Measurements from ENCODE around the gene ZNF407.
A peak's percentile ranks its signal among the peaks of the same experiment; 100 is the strongest.
"Not testable (repeated sequence)": the region's sequence is repeated elsewhere in the genome, so short reads cannot be mapped to it uniquely, and the experiment has no call there.

Gene ZNF407

GRCh38 chr18:74597662-74598349 is at the start of gene ZNF407:
ZNF407 (plus strand) TSS chr18:74597870; CDS start chr18:74631020, 33,150 bp downstream.
- peak; percentile 94 for DNase-seq

- DNase-seq: no peak
These were observed 48.0 kb upstream of the ZNF407 start for GRCh38 chr18:74549591-74550104.

- DNase-seq: no peak
These were observed 46.8 kb upstream of the ZNF407 start for GRCh38 chr18:74550886-74551285.

GRCh38 chr18:74551452-74551851 is 46.2 kb upstream of the ZNF407 start:
- DNase-seq: no peak

GRCh38 chr18:74551936-74552555 is 45.6 kb upstream of the ZNF407 start:
- DNase-seq: peak; percentile 85

- no peak for DNase-seq
These were observed 41.5 kb upstream of the ZNF407 start for GRCh38 chr18:74556126-74556525.

GRCh38 chr18:74558096-74558495 is 39.6 kb upstream of the ZNF407 start:
- DNase-seq: no peak

- DNase-seq: no peak
These were observed 35.4 kb upstream of the ZNF407 start for GRCh38 chr18:74562131-74562730.

GRCh38 chr18:74562775-74563174 is 34.9 kb upstream of the ZNF407 start:
- DNase-seq: no peak

- DNase-seq: no peak
These were observed 33.7 kb upstream of the ZNF407 start for GRCh38 chr18:74563999-74564398.

- not testable (repeated sequence) for DNase-seq
These were observed 32.5 kb upstream of the ZNF407 start for GRCh38 chr18:74565164-74565563.

- DNase-seq: not testable (repeated sequence)
These were observed 31.7 kb upstream of the ZNF407 start for GRCh38 chr18:74565993-74566392.

- no peak for DNase-seq
These were observed 29.8 kb upstream of the ZNF407 start for GRCh38 chr18:74567822-74568221.

GRCh38 chr18:74569401-74569800 is 28.3 kb upstream of the ZNF407 start:
- no peak for DNase-seq

GRCh38 chr18:74570266-74570665 is 27.4 kb upstream of the ZNF407 start:
- DNase-seq: no peak

GRCh38 chr18:74571895-74572680 is 25.6 kb upstream of the ZNF407 start:
- no peak for DNase-seq

- no peak for DNase-seq
These were observed 24.6 kb upstream of the ZNF407 start for GRCh38 chr18:74573053-74573452.

- no peak for DNase-seq
These were observed 22.8 kb upstream of the ZNF407 start for GRCh38 chr18:74574916-74575315.

GRCh38 chr18:74577019-74577418 is 20.7 kb upstream of the ZNF407 start:
- DNase-seq: no peak

GRCh38 chr18:74579496-74580065 is 18.1 kb upstream of the ZNF407 start:
- no peak for DNase-seq

GRCh38 chr18:74582642-74583041 is 15.0 kb upstream of the ZNF407 start:
- no peak for DNase-seq

- no peak for DNase-seq
These were observed 10.2 kb upstream of the ZNF407 start for GRCh38 chr18:74587441-74587840.

GRCh38 chr18:74589021-74589420 is 8.6 kb upstream of the ZNF407 start:
- DNase-seq: no peak

Data from hematopoietic multipotent progenitor cell treated with erythropoietin and hydrocortisone succinate and interleukin-3 and kit ligand, for 8 days (in vitro differentiated cells).